Stimulated activated CD4-positive, alpha-beta T cell treated with anti-CD3 and anti-CD28 coated beads, Interleukin-2, amount 100 ng/mL, for 4 hours (primary cell): ENCODE results near the gene TCAP.
A peak's percentile ranks its signal among the peaks of the same experiment; 100 is the strongest.

ENCODE experiments used
- DNase-seq: peaks from one replicate; pipeline ENCODE4 v3.0.0-alpha.2; 2020; ENCODE audit warnings: low read depth

TCAP gene

GRCh38 chr17:39651923-39652586 is 13.1 kb upstream of the TCAP start:
- no peak for DNase-seq

DNA sequence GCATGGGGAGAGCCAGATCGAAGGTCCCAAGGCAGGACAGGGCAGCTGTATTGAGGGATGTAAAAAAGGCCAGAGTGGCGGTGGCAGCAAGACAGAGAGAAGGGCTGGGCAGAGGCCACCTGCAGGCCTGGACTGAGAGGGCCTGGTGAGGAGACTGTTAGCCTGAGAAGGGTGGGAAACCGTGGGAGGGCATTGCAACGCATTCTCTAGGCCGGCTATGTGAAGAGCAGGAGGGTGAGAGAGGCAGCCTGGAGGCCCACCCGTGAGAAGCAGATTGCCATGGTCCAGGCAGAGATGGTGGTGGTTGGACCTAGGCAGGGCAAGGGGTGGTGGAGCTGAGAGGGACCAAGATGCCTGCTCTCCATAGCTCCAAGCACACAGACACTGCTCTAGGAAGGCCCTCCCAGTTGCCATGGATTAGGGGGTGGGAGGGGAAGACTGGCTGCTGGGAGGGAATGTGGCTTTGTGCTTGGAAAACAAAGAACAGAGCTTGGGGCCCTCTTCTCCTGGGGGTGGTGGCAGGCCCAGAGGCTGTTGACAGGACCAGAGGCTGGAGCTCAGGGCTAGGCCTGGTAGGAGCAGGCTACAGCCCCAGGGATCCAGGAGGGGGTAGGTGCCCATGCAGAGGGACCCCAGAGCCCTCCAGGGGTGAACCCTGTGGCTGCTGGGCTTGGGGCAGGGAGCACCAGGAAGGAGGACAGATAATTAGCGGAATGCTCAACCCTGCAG is 12.4 kb upstream of the TCAP start:
- DNase-seq = no peak

DNA sequence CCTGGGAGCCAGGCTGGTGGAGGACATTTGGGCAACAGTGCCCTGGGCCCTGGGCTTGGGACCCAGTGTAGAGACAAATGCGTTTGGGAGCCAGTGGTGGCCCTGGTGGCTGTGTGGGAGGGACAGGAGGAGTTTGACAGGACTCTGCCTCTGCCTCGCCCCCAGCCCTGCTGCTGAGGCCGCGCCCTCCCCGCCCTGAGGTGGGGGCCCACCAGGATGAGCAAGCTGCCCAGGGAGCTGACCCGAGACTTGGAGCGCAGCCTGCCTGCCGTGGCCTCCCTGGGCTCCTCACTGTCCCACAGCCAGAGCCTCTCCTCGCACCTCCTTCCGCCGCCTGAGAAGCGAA is 11.9 kb upstream of the TCAP start:
- DNase-seq = no peak

DNA sequence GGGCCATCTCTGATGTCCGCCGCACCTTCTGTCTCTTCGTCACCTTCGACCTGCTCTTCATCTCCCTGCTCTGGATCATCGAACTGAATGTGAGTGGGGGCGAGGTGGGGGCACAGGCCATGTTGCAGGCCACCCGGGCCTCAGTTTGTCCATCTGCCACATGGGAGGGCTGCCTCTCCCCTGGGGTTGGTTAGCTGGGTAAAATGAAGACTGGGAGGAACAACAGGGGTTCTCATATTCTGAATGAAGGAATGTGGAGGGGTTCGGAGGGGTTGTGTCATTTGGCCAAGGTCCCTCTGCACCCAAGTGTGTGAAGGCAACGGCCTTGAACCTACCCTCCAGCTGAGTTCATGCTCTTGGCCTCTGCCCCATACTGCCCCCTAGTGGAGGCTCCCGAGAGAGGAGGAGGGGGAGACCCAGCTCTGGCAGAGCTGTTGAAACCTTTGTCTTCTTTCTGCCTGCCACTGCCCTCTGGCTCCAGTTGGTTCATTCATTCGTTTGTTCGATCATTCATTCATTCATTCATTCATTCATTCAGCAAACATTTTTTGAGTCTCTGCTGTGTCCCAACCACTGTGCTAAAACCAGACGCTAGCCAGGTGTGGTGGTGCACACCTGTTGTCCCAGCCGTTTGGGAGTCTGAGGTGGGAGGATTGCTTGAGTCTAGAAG is 11.4 kb upstream of the TCAP start:
- peak; percentile 65 for DNase-seq

GRCh38 chr17:39655105-39655504 is 10.0 kb upstream of the TCAP start:
- no peak for DNase-seq

- DNase-seq = no peak
These were observed 6.8 kb upstream of the TCAP start for GRCh38 chr17:39658346-39658745.

GRCh38 chr17:39658760-39659159 is 6.4 kb upstream of the TCAP start:
- DNase-seq = no peak

DNA sequence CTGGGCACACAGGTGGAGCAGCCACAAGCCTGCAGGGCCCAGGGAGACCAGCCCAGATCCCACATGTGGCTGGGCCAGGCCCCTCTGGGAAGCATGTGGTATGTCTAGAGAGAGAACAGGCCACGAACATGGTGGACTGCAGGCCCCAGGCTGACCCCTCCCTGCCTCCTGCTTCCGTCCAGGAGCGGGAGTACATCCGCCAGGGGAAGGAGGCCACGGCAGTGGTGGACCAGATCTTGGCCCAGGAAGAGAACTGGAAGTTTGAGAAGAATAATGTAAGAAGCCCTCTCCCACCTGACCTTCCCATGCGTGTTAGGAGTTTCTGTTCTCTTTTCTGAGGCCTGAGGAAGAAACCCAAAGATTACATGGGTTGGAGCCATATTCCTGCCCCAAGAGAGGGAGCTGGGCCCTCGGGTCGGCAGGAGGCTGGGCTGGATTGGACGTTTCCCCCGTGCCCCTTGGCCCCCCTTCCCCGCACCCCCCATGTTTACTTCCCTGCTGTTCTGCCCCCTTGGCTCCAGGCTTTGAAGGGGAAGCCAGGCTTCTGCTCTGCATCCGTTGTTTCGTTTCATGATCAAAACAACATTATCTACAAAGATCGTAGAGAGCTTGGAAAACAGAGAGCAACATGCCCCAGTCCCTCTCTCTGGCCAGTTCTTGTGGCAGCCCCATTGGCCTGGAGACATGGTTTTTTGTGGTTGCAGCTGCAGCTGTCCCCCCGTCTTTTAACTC is 5.7 kb upstream of the TCAP start:
- no peak for DNase-seq

GRCh38 chr17:39660011-39660360 is 5.2 kb upstream of the TCAP start:
- DNase-seq = no peak

DNA sequence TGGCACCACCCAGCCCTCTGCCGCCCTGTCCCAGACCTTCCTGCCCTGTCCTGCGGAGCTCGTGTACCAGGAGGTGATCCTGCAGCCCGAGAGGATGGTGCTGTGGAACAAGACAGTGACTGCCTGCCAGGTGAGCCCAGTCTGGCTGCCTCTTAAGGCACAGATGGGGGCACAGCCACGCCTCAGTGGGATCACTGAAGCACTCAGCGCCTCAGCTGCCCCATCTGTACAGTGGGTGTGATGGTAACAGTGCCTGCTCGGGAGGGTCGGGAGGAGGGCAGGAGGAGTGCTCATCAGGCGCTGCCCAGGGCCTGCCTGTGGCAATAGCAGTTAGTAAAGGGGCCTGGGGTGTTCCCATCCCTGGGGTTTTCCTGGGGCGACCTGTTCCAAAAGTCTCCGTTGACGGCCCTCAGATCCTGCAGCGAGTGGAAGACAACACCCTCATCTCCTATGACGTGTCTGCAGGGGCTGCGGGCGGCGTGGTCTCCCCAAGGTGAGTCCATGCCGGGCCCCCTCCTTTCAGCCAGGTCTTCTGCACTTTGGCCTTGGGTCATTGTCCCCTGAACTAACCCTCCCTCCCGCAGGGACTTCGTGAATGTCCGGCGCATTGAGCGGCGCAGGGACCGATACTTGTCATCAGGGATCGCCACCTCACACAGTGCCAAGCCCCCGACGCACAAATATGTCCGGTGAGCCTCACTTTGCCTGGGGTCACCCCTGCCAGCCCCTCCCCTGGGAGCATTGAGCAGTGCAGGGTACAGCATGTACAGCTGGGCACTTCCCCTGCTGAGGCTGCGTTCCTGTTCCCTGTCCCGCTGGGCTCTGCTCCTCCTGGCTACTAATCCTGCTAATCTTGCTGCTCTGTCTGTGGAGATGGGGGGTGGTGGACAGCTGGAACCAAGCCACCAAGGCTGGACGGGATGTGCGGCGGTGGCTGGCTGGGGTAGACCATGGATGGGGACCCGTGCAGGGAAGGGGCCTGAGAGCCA is 4.5 kb upstream of the TCAP start:
- DNase-seq = no peak

GRCh38 chr17:39661744-39662541 is 3.2 kb upstream of the TCAP start:
- DNase-seq = no peak

DNA sequence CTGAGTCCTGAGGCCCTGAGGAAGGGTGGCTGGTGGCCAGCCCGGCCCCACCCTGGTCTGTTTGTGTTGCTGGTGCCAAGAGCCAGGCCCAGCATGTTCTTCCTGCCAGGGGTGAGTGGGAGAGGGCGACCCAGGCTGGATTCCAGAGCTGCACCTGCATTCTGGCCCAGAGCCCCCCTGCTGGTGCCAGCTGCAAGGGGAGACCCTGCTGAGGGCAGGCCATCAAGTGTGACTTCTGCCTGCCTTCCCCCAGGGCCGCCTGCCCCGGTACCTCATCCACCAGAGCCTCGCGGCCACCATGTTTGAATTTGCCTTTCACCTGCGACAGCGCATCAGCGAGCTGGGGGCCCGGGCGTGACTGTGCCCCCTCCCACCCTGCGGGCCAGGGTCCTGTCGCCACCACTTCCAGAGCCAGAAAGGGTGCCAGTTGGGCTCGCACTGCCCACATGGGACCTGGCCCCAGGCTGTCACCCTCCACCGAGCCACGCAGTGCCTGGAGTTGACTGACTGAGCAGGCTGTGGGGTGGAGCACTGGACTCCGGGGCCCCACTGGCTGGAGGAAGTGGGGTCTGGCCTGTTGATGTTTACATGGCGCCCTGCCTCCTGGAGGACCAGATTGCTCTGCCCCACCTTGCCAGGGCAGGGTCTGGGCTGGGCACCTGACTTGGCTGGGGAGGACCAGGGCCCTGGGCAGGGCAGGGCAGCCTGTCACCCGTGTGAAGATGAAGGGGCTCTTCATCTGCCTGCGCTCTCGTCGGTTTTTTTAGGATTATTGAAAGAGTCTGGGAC is 2.4 kb upstream of the TCAP start:
- DNase-seq = no peak

DNA sequence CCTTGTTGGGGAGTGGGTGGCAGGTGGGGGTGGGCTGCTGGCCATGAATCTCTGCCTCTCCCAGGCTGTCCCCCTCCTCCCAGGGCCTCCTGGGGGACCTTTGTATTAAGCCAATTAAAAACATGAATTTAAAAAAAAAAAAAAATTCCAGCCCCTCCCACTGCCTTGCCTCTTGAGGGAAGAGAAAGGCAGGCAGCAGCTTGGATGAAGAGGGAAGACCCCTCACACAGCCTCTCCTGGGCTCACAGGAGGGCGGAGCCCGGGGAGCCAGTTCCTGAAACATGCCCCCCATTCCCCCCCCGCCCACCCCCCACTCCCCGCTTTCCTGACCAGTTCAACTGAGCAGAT is 1.8 kb upstream of the TCAP start:
- DNase-seq = no peak

GRCh38 chr17:39663688-39664580 is 1.2 kb upstream of the TCAP start:
- DNase-seq = no peak

DNA sequence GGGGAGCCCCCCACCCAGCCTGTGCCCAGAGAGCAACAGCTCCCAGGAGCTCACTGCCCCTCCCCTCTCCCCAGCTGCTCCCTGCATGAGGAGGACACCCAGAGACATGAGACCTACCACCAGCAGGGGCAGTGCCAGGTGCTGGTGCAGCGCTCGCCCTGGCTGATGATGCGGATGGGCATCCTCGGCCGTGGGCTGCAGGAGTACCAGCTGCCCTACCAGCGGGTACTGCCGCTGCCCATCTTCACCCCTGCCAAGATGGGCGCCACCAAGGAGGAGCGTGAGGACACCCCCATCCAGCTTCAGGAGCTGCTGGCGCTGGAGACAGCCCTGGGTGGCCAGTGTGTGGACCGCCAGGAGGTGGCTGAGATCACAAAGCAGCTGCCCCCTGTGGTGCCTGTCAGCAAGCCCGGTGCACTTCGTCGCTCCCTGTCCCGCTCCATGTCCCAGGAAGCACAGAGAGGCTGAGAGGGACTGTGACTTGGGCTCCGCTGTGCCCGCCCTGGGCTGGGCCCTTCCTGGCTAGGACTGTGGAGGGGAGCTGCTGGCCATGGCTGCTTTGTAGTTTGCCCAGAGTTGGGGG is 584 bp downstream of the TCAP start:
- DNase-seq = no peak

DNA sequence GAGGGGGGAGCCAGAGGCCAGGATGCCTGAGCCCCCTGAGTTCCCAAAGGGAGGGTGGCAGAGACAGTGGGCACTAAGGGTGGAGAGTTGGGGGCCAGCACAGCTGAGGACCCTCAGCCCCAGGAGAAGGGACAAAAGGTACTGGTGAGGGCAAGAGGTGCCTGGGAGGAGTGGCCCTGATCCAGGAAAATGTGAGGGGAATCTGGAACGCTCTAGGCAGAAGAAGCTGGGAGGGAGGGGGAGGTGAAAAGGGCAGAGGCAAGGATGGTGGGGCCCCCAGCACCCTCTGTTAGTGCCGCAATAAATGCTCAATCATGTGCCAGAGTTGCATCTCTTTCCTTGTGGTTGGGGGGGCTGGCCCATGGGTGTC is 1.1 kb downstream of the TCAP start:
- DNase-seq = no peak

GRCh38 chr17:39666601-39667261 is 1.6 kb downstream of the TCAP start:
- DNase-seq = no peak

GRCh38 chr17:39667262-39667944 is 2.3 kb downstream of the TCAP start:
- no peak for DNase-seq
